Caco-2 (cell line): ENCODE data around the gene CPNE6. TPM values are rescaled to one million over a fixed set of nuclear protein-coding genes. Genes with fewer than 3 reads are reported as not detected.

ENCODE experiments used
- BruUV-seq: library from RNA; stranded (reverse); fragments of 400-500 nt; replicated peaks from 2 replicates; lab custom pipeline; 2021; lab: Mats Ljungman, UMichigan
- CTCF ChIA-PET: fragments of 300-600 bp; sonication (Branson Sonifier 250); formaldehyde crosslinking; loops from one replicate; lab custom pipeline; 2022; ENCODE audit warnings: antibody characterized with exemption; lab: Charles Lee
- POLR2A ChIA-PET: fragments of 300-600 bp; sonication (Branson Sonifier 250); formaldehyde crosslinking; loops from one replicate; lab custom pipeline; 2022; ENCODE audit warnings: antibody characterized with exemption; lab: Charles Lee
- DNase-seq, 2 experiments: peaks; one replicate each; pipeline versions ENCODE4 v3.0.0 to v3.0.0-alpha.2; 2020 to 2022
- H3K27me3 ChIP-seq: replicated peaks from 2 replicates; pipeline ENCODE4 v1.6.0; 2011; ENCODE audit warnings: low read length; ENCODE audit not compliant: control insufficient read depth, insufficient read depth
- H3K36me3 ChIP-seq: 2 replicates; pipeline ENCODE4 v1.5.1; 2011; ENCODE audit warnings: low read length; ENCODE audit not compliant: control insufficient read depth, insufficient read depth
- H3K4me1 ChIP-seq: fragments of 250-450 bp; sonication (Bioruptor Pico); 2 replicates; pipeline ENCODE4 v1.5.1; 2020; ENCODE audit warnings: mild to moderate bottlenecking
- H3K4me3 ChIP-seq: 2 replicates; pipeline ENCODE4 v1.5.1; 2011; ENCODE audit warnings: low read depth, mild to moderate bottlenecking, control low read depth, low read length
- H3K9me3 ChIP-seq: fragments of 250-450 bp; sonication (Bioruptor Pico); 2 replicates; pipeline ENCODE4 v1.5.1; 2020; ENCODE audit warnings: mild to moderate bottlenecking, moderate library complexity
- H3K27ac Mint-ChIP-seq: one replicate; pipeline ENCODE4 v1.8.0; 2022; ENCODE audit warnings: mixed read lengths; ENCODE audit not compliant: unreplicated experiment
- H3K27me3 Mint-ChIP-seq: one replicate; pipeline ENCODE4 v1.8.0; 2022; ENCODE audit warnings: mixed read lengths; ENCODE audit not compliant: insufficient read depth, unreplicated experiment
- H3K36me3 Mint-ChIP-seq: one replicate; pipeline ENCODE4 v1.8.0; 2022; ENCODE audit warnings: mild to moderate bottlenecking, mixed read lengths; ENCODE audit not compliant: insufficient read depth, unreplicated experiment
- H3K4me1 Mint-ChIP-seq: one replicate; pipeline ENCODE4 v1.8.0; 2022; ENCODE audit warnings: low read depth, mixed read lengths; ENCODE audit not compliant: unreplicated experiment
- H3K4me3 Mint-ChIP-seq: one replicate; pipeline ENCODE4 v1.8.0; 2022; ENCODE audit warnings: mild to moderate bottlenecking, moderate library complexity, mixed read lengths; ENCODE audit not compliant: unreplicated experiment
- H3K9me3 Mint-ChIP-seq: one replicate; pipeline ENCODE4 v1.8.0; 2022; ENCODE audit warnings: mixed read lengths; ENCODE audit not compliant: unreplicated experiment
- intact Hi-C: fragments of 100-400 bp; cut with micrococcal nuclease; formaldehyde crosslinking; loops from one replicate; pipeline ENCODE4 v1.10.0; 2022; ENCODE audit not compliant: unreplicated experiment
- total RNA-seq: library from RNA; stranded (reverse); gene quantifications from 2 replicates; pipeline ENCODE4 v1.2.3, GENCODE V29; 2022
- TF ChIP-seq, protein P1 (sequence below), 2 experiments: fragments of 200-600 bp in 1 of 2; IDR thresholded peaks; 1 replicate in 1 of 2; 2 replicates in 1 of 2; pipeline versions ENCODE4 v1.5.1 to v1.8.0; 2011 to 2022; ENCODE audit warnings: antibody characterized with exemption in 1 of 2, control low read depth in 1 of 2, inconsistent platforms in 1 of 2, low read depth in 1 of 2, low read length in 1 of 2, mild to moderate bottlenecking in 1 of 2, moderate library complexity in 1 of 2; ENCODE audit not compliant: insufficient read depth in 1 of 2, severe bottlenecking in 1 of 2, unreplicated experiment in 1 of 2

CPNE6 gene
- total RNA-seq, 1 experiment from 2014 or later, result not detected

- no TSS peak for BruUV-seq
- H3K9me3 Mint-ChIP-seq, result no peaks in the 10 kb centered on the region
- TF ChIP-seq, protein P1, sequence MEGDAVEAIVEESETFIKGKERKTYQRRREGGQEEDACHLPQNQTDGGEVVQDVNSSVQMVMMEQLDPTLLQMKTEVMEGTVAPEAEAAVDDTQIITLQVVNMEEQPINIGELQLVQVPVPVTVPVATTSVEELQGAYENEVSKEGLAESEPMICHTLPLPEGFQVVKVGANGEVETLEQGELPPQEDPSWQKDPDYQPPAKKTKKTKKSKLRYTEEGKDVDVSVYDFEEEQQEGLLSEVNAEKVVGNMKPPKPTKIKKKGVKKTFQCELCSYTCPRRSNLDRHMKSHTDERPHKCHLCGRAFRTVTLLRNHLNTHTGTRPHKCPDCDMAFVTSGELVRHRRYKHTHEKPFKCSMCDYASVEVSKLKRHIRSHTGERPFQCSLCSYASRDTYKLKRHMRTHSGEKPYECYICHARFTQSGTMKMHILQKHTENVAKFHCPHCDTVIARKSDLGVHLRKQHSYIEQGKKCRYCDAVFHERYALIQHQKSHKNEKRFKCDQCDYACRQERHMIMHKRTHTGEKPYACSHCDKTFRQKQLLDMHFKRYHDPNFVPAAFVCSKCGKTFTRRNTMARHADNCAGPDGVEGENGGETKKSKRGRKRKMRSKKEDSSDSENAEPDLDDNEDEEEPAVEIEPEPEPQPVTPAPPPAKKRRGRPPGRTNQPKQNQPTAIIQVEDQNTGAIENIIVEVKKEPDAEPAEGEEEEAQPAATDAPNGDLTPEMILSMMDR (IDR thresholded peaks at IDR 0.05; ENCODE audit: insufficient read depth in 1 of 2, low read depth in 1 of 2, low read length in 1 of 2, severe bottlenecking in 1 of 2, unreplicated experiment in 1 of 2), result no peak
- Histone ChIP-seq H3K9me3 (no peaks in the 10 kb centered on the region), H3K36me3 (no peaks in the 10 kb centered on the region), H3K27me3 (no peaks in the 10 kb centered on the region), H3K4me1 (peaks cover 14% of the 10 kb centered on the region; the same call in 1 of the 2 replicates), H3K4me3 (no peak overlapping the region)
- no peak overlapping the region for H3K27ac Mint-ChIP-seq
- POLR2A ChIA-PET, result interaction anchor here (1.2 kb wide), 1 partner anchor 14 kb away, joined by 4 read pairs; no protein-coding TSS in a partner anchor
- intact Hi-C loops, result no loop called here
- no peaks in the 10 kb centered on the region for H3K27me3 Mint-ChIP-seq
- CTCF ChIA-PET, result interaction anchor here (2.4 kb wide), 1 partner anchor 12 kb away, joined by 6 read pairs; no protein-coding TSS in a partner anchor
- H3K4me3 Mint-ChIP-seq, result no peak overlapping the region
- no peak for DNase-seq
- peaks cover 15% of the 10 kb centered on the region for H3K4me1 Mint-ChIP-seq
- H3K36me3 Mint-ChIP-seq, result no peaks in the 10 kb centered on the region
Observed at GRCh38 chr14:24070285-24071143, 848 bp upstream of the CPNE6 start.

DNA sequence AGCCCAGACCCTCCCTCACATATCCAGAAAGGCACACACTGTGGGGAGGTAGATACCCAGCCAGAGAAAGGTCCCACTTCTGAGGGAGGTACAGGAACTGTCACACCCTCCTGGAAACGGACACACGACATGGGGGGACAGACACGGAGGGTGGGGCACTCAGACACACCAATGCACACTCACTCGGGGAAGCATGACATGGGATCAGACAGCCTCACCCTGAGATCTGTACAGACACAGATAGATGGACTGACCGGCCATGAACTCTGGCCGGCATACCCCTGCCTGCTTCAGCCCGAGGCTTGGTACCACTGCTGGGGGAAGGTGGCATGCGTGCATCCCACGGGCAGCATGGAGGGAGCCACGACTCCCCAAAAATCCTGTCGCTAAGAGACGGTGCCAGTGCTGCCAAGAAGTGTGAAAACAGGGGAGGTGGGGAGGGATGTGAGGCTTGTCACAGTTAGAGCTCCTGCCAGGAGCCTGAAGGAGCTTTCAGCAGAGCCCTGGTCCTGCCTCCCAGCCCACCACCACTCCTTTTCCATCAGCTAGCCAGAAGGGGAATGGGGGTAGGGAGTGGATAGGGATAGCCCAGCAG is 571 bp downstream of the CPNE6 start:
- peaks cover 4% of the 10 kb centered on the region; the same call in 1 of the 2 replicates for H3K4me1 ChIP-seq
- H3K27ac Mint-ChIP-seq, result no peak overlapping the region
- no peak for DNase-seq
- no peaks in the 10 kb centered on the region for H3K27me3 Mint-ChIP-seq
- no TSS peak for BruUV-seq
- H3K9me3 ChIP-seq, result no peaks in the 10 kb centered on the region
- H3K27me3 ChIP-seq, result no peaks in the 10 kb centered on the region
- no peaks in the 10 kb centered on the region for H3K36me3 Mint-ChIP-seq
- H3K4me3 ChIP-seq, result no peak overlapping the region
- no peaks in the 10 kb centered on the region for H3K36me3 ChIP-seq
- TF ChIP-seq, protein P1 (IDR thresholded peaks at IDR 0.05; ENCODE audit: insufficient read depth in 1 of 2, low read depth in 1 of 2, low read length in 1 of 2, severe bottlenecking in 1 of 2, unreplicated experiment in 1 of 2), result no peak
- peaks cover 9% of the 10 kb centered on the region for H3K4me1 Mint-ChIP-seq
- CTCF ChIA-PET, result interaction anchor here (2.4 kb wide), 1 partner anchor 14 kb away, joined by 6 read pairs; no protein-coding TSS in a partner anchor
- no peaks in the 10 kb centered on the region for H3K9me3 Mint-ChIP-seq
- H3K4me3 Mint-ChIP-seq, result no peak overlapping the region
- intact Hi-C loops, result no loop called here
- POLR2A ChIA-PET, result no interaction called here

- no peaks in the 10 kb centered on the region for H3K36me3 Mint-ChIP-seq
- TF ChIP-seq, protein P1 (IDR thresholded peaks at IDR 0.05; ENCODE audit: insufficient read depth in 1 of 2, low read depth in 1 of 2, low read length in 1 of 2, severe bottlenecking in 1 of 2, unreplicated experiment in 1 of 2), result no peak
- BruUV-seq, result no TSS peak
- Histone ChIP-seq H3K36me3 (no peaks in the 10 kb centered on the region), H3K9me3 (no peaks in the 10 kb centered on the region), H3K27me3 (no peaks in the 10 kb centered on the region), H3K4me3 (no peak overlapping the region), H3K4me1 (no peaks in the 10 kb centered on the region; the same call in 1 of the 2 replicates)
- no peaks in the 10 kb centered on the region for H3K27me3 Mint-ChIP-seq
- H3K4me3 Mint-ChIP-seq, result no peak overlapping the region
- H3K9me3 Mint-ChIP-seq, result no peaks in the 10 kb centered on the region
- ChIA-PET POLR2A (no interaction called here), CTCF (interaction anchor here (2.4 kb wide), 1 partner anchor 14 kb away, joined by 6 read pairs; no protein-coding TSS in a partner anchor)
- DNase-seq, result no peak
- intact Hi-C loops, result no loop called here
- no peak overlapping the region for H3K27ac Mint-ChIP-seq
- H3K4me1 Mint-ChIP-seq, result peaks cover 9% of the 10 kb centered on the region
Observed at GRCh38 chr14:24072436-24072835, 1.1 kb downstream of the CPNE6 start.
